OCI-LY3 (cell line): ENCODE data around the gene ZNF385C.

Experiments used
- H2AFZ ChIP-seq: fragments of 200-600, 300-600 bp; shearing (Covaris generic); 2 replicates; pipeline ENCODE4 v1.6.0; 2014; ENCODE audit warnings: antibody characterized with exemption, low read depth, low read length
- H3K27ac ChIP-seq: fragments of 200-600, 300-600 bp; sonication (generic); 2 replicates; pipeline ENCODE4 v1.5.1; 2014; ENCODE audit warnings: mild to moderate bottlenecking, low read length, moderate library complexity, mixed read lengths
- H3K27me3 ChIP-seq: fragments of 200-600, 300-600 bp; sonication (generic); 2 replicates; pipeline ENCODE4 v1.6.1; 2014; ENCODE audit warnings: low read depth, low read length, mixed read lengths
- H3K36me3 ChIP-seq: fragments of 200-600, 300-600 bp; sonication (generic); replicated peaks from 2 replicates; pipeline ENCODE3; 2014; ENCODE audit warnings: low read depth, low read length, mixed read lengths
- H3K4me1 ChIP-seq: fragments of 300-600, 200-600 bp; sonication (generic); 2 replicates; pipeline ENCODE4 v1.6.1; 2014; ENCODE audit warnings: low read length, mixed read lengths
- H3K4me2 ChIP-seq: fragments of 200-600, 300-600 bp; sonication (generic); 2 replicates; pipeline ENCODE4 v1.6.1; 2014; ENCODE audit warnings: low read length, mixed read lengths
- H3K4me3 ChIP-seq: fragments of 300-600, 200-600 bp; sonication (generic); 2 replicates; pipeline ENCODE4 v1.5.1; 2014; ENCODE audit warnings: antibody characterized with exemption, mild to moderate bottlenecking, low read length, moderate library complexity
- H3K79me2 ChIP-seq: fragments of 300-600, 200-600 bp; shearing (Covaris generic); 2 replicates; pipeline ENCODE4 v1.6.1; 2014; ENCODE audit warnings: mild to moderate bottlenecking, low read length, mixed read lengths
- H3K9ac ChIP-seq: fragments of 300-600, 200-600 bp; shearing (Covaris generic); 2 replicates; pipeline ENCODE4 v1.6.0; 2014; ENCODE audit warnings: mild to moderate bottlenecking, low read length, moderate library complexity
- H3K9me3 ChIP-seq: fragments of 200-600, 300-600 bp; shearing (Covaris generic); 2 replicates; pipeline ENCODE4 v1.6.1; 2014; ENCODE audit warnings: low read length, mixed read lengths; ENCODE audit not compliant: insufficient read depth
- H4K20me1 ChIP-seq: fragments of 200-600, 300-600 bp; sonication (generic); 2 replicates; pipeline ENCODE4 v1.6.1; 2016; ENCODE audit warnings: low read length, mixed read lengths; ENCODE audit not compliant: insufficient read depth
- CTCF ChIP-seq: fragments of 200-600, 300-600 bp; sonication (generic); IDR thresholded peaks from 2 replicates; pipeline ENCODE4 v1.5.1; 2014; ENCODE audit warnings: antibody characterized with exemption, low read length, low read depth
- EZH2phosphoT487 ChIP-seq: fragments of 200-600 bp; shearing (Covaris generic); IDR thresholded peaks from 2 replicates; pipeline ENCODE4 v1.6.1; 2018; ENCODE audit warnings: antibody characterized with exemption, mixed run types, low read depth

The ZNF385C gene

GRCh38 chr17:42131981-42132432 lies 33.7 kb upstream of the ZNF385C start:
- Histone ChIP-seq H3K4me3 (peak overlapping the region; percentile 9; the same call in 1 of the 2 replicates), H2AFZ (no peak overlapping the region), H4K20me1 (peaks cover 23% of the 10 kb centered on the region), H3K4me2 (peak overlapping the region; percentile 71), H3K9me3 (peaks cover 5% of the 10 kb centered on the region; the same call in 1 of the 2 replicates), H3K9ac (no peak overlapping the region), H3K4me1 (peaks cover 81% of the 10 kb centered on the region), H3K36me3 (peaks cover 49% of the 10 kb centered on the region), H3K27me3 (no peaks in the 10 kb centered on the region), H3K79me2 (peaks cover 59% of the 10 kb centered on the region), H3K27ac (peak overlapping the region; percentile 97)
- TF ChIP-seq EZH2phosphoT487 (no peak), CTCF (no peak)

GRCh38 chr17:42131232-42131631 lies 33.0 kb upstream of the ZNF385C start:
- no peaks in the 10 kb centered on the region for H3K27me3 ChIP-seq
- no peak overlapping the region for H3K4me3 ChIP-seq
- peaks cover 50% of the 10 kb centered on the region for H3K36me3 ChIP-seq
- H3K9ac ChIP-seq = no peak overlapping the region
- peaks cover 5% of the 10 kb centered on the region; the same call in 1 of the 2 replicates for H3K9me3 ChIP-seq
- H4K20me1 ChIP-seq = peaks cover 21% of the 10 kb centered on the region
- no peak overlapping the region for H3K4me2 ChIP-seq
- TF ChIP-seq CTCF (no peak), EZH2phosphoT487 (no peak)
- H3K27ac ChIP-seq = peak overlapping the region; percentile 97; the same call in 1 of the 2 replicates
- peaks cover 52% of the 10 kb centered on the region for H3K79me2 ChIP-seq
- H2AFZ ChIP-seq = no peak overlapping the region
- peaks cover 79% of the 10 kb centered on the region for H3K4me1 ChIP-seq

GRCh38 chr17:42130310-42130936 lies 32.1 kb upstream of the ZNF385C start:
- Histone ChIP-seq H2AFZ (no peak overlapping the region), H3K36me3 (peaks cover 45% of the 10 kb centered on the region), H3K9ac (no peak overlapping the region), H3K27me3 (no peaks in the 10 kb centered on the region), H3K4me2 (no peak overlapping the region), H3K4me1 (peaks cover 75% of the 10 kb centered on the region), H3K9me3 (peaks cover 5% of the 10 kb centered on the region; the same call in 1 of the 2 replicates), H3K79me2 (peaks cover 44% of the 10 kb centered on the region), H3K4me3 (no peak overlapping the region), H3K27ac (no peak overlapping the region), H4K20me1 (peaks cover 16% of the 10 kb centered on the region)
- TF ChIP-seq EZH2phosphoT487 (no peak), CTCF (peak; percentile 32)

GRCh38 chr17:42129109-42129837 lies 31.0 kb upstream of the ZNF385C start:
- TF ChIP-seq EZH2phosphoT487 = no peak
- TF ChIP-seq CTCF = no peak
- Histone ChIP-seq H3K27ac (no peak overlapping the region), H3K36me3 (peaks cover 48% of the 10 kb centered on the region), H3K79me2 (peaks cover 32% of the 10 kb centered on the region), H2AFZ (no peak overlapping the region), H3K9ac (no peak overlapping the region), H4K20me1 (peaks cover 16% of the 10 kb centered on the region), H3K27me3 (no peaks in the 10 kb centered on the region), H3K4me3 (no peak overlapping the region), H3K4me1 (peaks cover 63% of the 10 kb centered on the region), H3K4me2 (no peak overlapping the region), H3K9me3 (peaks cover 5% of the 10 kb centered on the region; the same call in 1 of the 2 replicates)
